Measurements from ENCODE around the gene MACROH2A2.

- TF ChIP-seq CTCF (IDR thresholded peaks at IDR 0.05) (no peak), POLR2A (IDR thresholded peaks at IDR 0.05) (no peak)
These were observed 16.7 kb downstream of the MACROH2A2 start for GRCh38 chr10:70069346-70069745.

Measured in testis (tissue), 2 donors.